Measurements from ENCODE around the gene APOB. TPM values are rescaled to one million over a fixed set of nuclear protein-coding genes. Genes with fewer than 3 reads are reported as not detected.

APOB gene
- polyA plus RNA-seq, 1 experiment = under 0.01 TPM

DNA sequence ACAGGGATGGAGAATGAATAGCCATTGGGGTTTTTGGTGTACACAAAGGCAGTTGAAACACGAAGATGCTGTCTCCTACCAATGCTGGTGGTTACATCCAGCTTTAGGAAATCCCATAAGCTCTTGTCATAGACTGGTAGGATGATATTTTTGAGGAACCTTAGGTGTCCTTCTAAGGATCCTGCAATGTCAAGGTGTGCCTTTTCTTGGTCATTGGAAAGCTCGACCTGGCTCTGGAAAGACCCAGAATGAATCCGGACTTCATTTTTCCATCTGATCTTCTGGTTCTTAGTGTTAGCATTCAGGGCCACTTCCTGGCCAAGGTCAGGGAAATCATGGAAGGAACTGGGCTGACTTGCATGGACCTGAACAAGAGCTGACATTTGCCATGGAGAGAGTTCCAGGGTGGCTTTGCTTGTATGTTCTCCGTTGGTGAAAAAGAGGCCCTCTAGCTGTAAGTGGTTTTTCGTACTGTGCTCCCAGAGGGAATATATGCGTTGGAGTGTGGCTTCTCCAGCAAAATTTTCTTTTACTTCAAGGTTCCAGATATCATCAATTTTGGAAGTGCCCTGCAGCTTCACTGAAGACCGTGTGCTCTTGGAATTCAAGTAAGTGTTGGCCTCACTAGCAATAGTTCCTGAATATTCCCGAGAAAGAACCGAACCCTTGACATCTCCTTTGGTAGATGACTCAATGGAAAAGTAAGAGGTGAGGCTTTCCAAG is 38.0 kb downstream of the APOB start:
- no peak overlapping the region for H3K27ac ChIP-seq (ENCODE audit: low read depth, low read length)
- H3K4me3 ChIP-seq (ENCODE audit: low read depth, low read length) = no peak overlapping the region
- CTCF ChIA-PET = interaction anchor here (0.8 kb wide), 1 partner anchor 42 kb away, joined by 3 read pairs; no protein-coding TSS in a partner anchor
- no peak for TF ChIP-seq CTCF (IDR thresholded peaks at IDR 0.05; ENCODE audit: low read depth, low read length)
- no peaks in the 10 kb centered on the region for H3K9me3 ChIP-seq (ENCODE audit: control insufficient read depth, insufficient read depth, low read length)
- no peak for DNase-seq (ENCODE audit: low read depth, low spot score)
- POLR2A ChIA-PET = no interaction called here
- H3K27me3 ChIP-seq (ENCODE audit: control insufficient read depth, insufficient read depth, low read length) = no peaks in the 10 kb centered on the region

DNA sequence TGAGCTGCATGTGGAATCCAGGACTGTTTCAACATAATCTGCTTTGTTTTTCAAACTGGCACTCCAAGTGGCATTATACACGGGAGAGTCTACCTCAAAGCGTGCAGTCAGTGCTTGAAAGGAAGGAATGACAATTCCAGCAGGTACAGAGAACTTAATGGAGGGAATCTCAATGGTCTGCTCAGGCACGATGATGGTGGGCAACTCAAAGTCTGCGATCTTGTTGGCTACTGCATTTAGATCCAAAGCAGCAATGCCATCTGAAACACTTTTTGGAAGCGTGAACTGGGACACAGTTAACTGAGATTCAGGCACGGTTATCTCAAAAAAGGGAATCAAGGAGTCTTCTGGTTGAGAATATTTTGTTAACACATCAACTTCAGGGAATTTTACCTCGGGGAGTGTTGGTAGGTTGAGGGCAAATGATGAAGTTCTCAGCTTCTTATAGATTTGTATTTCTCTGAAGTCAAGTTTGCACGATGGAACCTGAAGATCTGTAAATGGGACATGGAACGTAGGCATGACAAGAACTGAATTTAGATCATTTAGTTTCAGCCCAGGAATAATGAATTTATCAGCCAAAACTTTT is 38.7 kb downstream of the APOB start:
- CTCF ChIA-PET = interaction anchor here (0.8 kb wide), 1 partner anchor 41 kb away, joined by 3 read pairs; no protein-coding TSS in a partner anchor
- H3K27me3 ChIP-seq (ENCODE audit: control insufficient read depth, insufficient read depth, low read length) = no peaks in the 10 kb centered on the region
- TF ChIP-seq CTCF (IDR thresholded peaks at IDR 0.05; ENCODE audit: low read depth, low read length) = no peak
- no peak overlapping the region for H3K4me3 ChIP-seq (ENCODE audit: low read depth, low read length)
- DNase-seq (ENCODE audit: low read depth, low spot score) = no peak
- POLR2A ChIA-PET = no interaction called here
- no peaks in the 10 kb centered on the region for H3K9me3 ChIP-seq (ENCODE audit: control insufficient read depth, insufficient read depth, low read length)
- no peak overlapping the region for H3K27ac ChIP-seq (ENCODE audit: low read depth, low read length)

- TF ChIP-seq CTCF (IDR thresholded peaks at IDR 0.05; ENCODE audit: low read depth, low read length) = no peak
- DNase-seq (ENCODE audit: low read depth, low spot score) = no peak
- CTCF ChIA-PET = interaction anchor here (0.5 kb wide), 1 partner anchor 41 kb away, joined by 3 read pairs; no protein-coding TSS in a partner anchor
- no peaks in the 10 kb centered on the region for H3K9me3 ChIP-seq (ENCODE audit: control insufficient read depth, insufficient read depth, low read length)
- no peak overlapping the region for H3K4me3 ChIP-seq (ENCODE audit: low read depth, low read length)
- no peaks in the 10 kb centered on the region for H3K27me3 ChIP-seq (ENCODE audit: control insufficient read depth, insufficient read depth, low read length)
- POLR2A ChIA-PET = no interaction called here
- H3K27ac ChIP-seq (ENCODE audit: low read depth, low read length) = no peak overlapping the region
Observed at GRCh38 chr2:21004181-21004572, 39.7 kb downstream of the APOB start.

- no peaks in the 10 kb centered on the region for H3K9me3 ChIP-seq (ENCODE audit: control insufficient read depth, insufficient read depth, low read length)
- no peak for DNase-seq (ENCODE audit: low read depth, low spot score)
- TF ChIP-seq CTCF (IDR thresholded peaks at IDR 0.05; ENCODE audit: low read depth, low read length) = no peak
- ChIA-PET POLR2A (no interaction called here), CTCF (no interaction called here)
- H3K4me3 ChIP-seq (ENCODE audit: low read depth, low read length) = no peak overlapping the region
- H3K27ac ChIP-seq (ENCODE audit: low read depth, low read length) = no peak overlapping the region
- H3K27me3 ChIP-seq (ENCODE audit: control insufficient read depth, insufficient read depth, low read length) = no peaks in the 10 kb centered on the region
Observed at GRCh38 chr2:21003572-21004180, 40.2 kb downstream of the APOB start.

DNA sequence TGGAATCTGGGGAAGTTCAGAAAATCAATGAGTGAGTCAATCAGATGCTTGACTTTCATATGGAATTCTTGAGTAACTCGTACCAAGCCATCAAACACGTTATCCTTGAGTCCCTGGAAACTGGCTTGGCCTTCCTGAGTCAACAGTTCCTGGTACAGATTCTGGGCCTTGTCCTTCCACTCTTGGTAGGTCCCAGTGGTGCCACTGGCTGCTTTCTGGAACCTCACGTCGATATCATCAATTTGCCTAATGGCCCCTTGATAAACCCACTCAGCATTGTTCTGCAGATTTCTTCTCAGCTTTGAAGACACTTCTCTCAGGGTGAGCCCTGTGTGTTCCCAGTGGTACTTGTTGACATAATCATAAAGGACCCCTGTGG is 41.1 kb downstream of the APOB start:
- TF ChIP-seq CTCF (IDR thresholded peaks at IDR 0.05; ENCODE audit: low read depth, low read length) = no peak
- Histone ChIP-seq H3K4me3 (ENCODE audit: low read depth, low read length) (no peak overlapping the region), H3K9me3 (ENCODE audit: control insufficient read depth, insufficient read depth, low read length) (no peaks in the 10 kb centered on the region), H3K27me3 (ENCODE audit: control insufficient read depth, insufficient read depth, low read length) (no peaks in the 10 kb centered on the region), H3K27ac (ENCODE audit: low read depth, low read length) (no peak overlapping the region)
- ChIA-PET CTCF (no interaction called here), POLR2A (no interaction called here)
- no peak for DNase-seq (ENCODE audit: low read depth, low spot score)

Measured in AG04450 (cell line).